ENCODE measurements around the gene DDX31.
"Not testable (repeated sequence)": the region's sequence is repeated elsewhere in the genome, so short reads cannot be mapped to it uniquely, and the experiment has no call there.

GRCh38 chr9:132568787-132569186, 101.0 kb downstream of the DDX31 start:
- TF ChIP-seq POLR2A (IDR thresholded peaks at IDR 0.05; ENCODE audit: borderline replicate concordance, extremely low read depth, insufficient read depth, insufficient read length); ZNF274 (IDR thresholded peaks at IDR 0.05; ENCODE audit: low read depth, low read length); CTCF (IDR thresholded peaks at IDR 0.05 in 2 of 3, conservative IDR thresholded peaks at IDR 0.05 in 1 of 3; ENCODE audit: borderline replicate concordance in 1 of 3, insufficient read depth in 1 of 3, low read depth in 2 of 3, low read length in 2 of 3); ELF1 (IDR thresholded peaks at IDR 0.05; ENCODE audit: borderline replicate concordance, low read depth); POLR2AphosphoS5 (IDR thresholded peaks at IDR 0.05; ENCODE audit: low read depth, low read length); ATF3 (IDR thresholded peaks at IDR 0.05); SP1 (IDR thresholded peaks at IDR 0.05; ENCODE audit: low read depth); CEBPB (IDR thresholded peaks at IDR 0.05; ENCODE audit: low read depth); CBX3 (IDR thresholded peaks at IDR 0.05; ENCODE audit: low read depth): not testable (repeated sequence)
